GM19328 (cell line): ENCODE results near the gene TBPL1.
"Not testable (repeated sequence)": the region's sequence is repeated elsewhere in the genome, so short reads cannot be mapped to it uniquely, and the experiment has no call there.

Experiments
- ATAC-seq: cut with Tn5 transposase; IDR thresholded peaks from one replicate; pipeline ENCODE4 v1.9.1; 2021; ENCODE audit warnings: mild to moderate bottlenecking, moderate library complexity; ENCODE audit not compliant: unreplicated experiment

Gene TBPL1

DNA sequence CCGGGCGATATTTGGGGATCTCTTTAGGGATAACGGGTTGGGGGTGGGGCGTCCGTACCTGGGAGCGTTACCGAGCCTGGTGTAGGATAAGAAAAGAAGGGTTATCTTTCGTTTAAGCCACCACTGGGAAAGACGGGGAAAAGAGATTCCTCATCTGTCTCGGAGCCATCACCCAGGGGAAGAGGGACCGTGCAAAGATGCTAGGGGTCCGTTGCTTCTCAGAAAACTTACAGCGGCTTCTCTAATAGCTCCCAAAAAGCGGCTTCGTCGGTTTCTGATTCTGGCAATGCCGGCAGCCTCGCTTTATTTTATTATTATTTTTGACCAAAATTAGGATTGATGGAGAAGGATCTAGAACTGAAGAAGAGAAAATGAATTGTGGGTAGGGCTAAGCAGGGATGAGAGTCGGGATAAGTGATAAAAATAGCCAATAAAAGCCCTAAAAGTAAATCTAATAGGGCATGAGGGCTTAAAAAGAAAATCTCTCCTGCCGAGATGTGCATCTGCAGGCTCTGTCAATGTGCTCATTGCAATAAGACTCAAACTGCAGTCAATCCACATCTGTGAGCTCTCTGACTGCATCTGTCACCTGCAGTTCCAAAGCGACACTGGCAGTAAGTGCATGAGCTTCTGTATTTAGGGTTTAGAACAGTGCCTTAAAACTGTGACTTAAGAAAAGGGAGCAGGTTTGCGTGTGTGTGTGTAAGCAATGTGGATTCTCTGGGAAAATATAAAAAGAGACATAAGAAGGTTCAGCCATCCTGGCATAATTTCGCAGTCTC lies 801 bp downstream of the TBPL1 start:
- ATAC-seq = no peak

DNA sequence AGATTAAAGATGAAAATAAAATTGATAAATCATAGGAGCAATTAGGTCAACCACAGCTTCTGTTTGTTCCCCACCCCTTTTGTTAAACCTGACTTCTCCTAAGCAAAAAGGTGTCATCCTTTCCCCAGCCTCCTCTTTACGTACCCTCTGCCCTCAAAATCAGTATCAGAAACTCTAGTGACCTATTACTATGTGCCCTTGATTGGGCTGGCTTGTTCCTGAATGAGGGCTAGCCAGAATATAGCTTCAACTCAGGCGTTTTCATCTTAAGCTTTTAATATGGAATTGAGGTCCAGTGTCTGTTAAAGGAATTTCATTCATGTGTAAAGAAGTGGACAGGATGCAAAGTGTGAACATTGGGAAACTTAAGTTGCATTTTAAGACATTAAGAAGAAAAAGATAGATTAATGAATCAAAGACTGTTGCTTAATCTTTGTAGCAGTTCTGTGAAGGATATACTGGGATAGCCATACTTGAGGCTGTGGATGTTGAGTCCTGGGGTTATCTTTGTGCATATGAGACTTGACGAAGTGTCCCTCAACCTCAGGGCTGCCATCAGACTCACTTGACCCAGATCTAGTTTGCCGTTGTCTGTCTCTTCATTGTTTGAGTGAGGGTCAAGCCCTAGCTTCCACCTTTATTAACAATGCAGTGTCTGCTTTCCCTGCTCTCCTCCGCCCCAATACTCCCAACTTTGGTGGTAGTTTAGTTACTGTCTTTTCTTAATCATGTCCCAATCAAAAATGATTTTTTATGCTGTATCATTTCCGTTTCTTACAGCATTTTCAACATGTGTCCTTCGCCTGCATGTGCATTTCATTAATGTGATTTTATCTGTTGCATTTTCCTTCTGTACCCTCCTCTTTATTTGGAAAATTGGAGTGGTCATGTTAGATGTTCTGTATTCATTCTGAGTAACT lies 1.9 kb downstream of the TBPL1 start:
- no peak for ATAC-seq

GRCh38 chr6:133955582-133956415 lies 2.8 kb downstream of the TBPL1 start:
- ATAC-seq = no peak

- no peak for ATAC-seq
Observed at GRCh38 chr6:133956416-133957049, 3.5 kb downstream of the TBPL1 start.

DNA sequence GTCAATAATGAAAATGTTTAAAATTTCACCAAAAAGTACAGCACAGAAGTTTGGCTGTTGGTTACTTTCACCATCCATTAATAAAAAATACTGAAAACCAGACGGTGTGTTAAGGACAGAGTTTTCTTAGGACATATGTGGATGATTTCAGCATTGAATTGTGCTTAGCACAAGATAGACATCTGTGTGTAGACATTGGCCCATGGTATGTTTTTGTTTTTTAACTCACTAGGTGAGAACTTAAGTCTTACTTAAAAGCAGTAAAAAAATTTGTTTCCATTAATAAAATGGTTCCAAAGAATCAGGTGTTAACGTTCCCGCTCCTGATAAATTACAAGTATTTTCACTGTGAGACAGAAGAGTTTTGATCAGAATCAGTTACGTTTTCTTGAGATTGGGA lies 4.2 kb downstream of the TBPL1 start:
- no peak for ATAC-seq

- ATAC-seq = no peak
Observed at GRCh38 chr6:133957780-133958242, 4.8 kb downstream of the TBPL1 start.

DNA sequence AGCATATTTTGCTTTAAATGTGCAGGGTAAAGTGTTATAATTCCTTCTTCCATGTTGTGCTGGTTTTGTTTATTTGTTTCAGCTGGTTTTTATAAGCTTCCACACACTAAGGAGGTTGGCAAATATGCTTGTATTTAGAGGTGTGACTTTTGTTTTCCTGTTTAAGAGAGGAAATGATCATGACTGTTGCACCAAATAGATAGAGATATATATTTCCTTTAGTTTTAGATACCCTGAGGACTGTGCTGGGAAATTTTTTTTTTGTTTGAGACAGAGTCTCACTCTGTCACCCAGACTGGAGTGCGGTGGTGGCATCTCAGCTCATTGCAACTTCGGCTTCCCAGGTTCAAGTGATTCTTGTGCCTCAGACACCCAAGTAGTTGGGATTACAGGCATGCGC lies 5.8 kb downstream of the TBPL1 start:
- no peak for ATAC-seq

DNA sequence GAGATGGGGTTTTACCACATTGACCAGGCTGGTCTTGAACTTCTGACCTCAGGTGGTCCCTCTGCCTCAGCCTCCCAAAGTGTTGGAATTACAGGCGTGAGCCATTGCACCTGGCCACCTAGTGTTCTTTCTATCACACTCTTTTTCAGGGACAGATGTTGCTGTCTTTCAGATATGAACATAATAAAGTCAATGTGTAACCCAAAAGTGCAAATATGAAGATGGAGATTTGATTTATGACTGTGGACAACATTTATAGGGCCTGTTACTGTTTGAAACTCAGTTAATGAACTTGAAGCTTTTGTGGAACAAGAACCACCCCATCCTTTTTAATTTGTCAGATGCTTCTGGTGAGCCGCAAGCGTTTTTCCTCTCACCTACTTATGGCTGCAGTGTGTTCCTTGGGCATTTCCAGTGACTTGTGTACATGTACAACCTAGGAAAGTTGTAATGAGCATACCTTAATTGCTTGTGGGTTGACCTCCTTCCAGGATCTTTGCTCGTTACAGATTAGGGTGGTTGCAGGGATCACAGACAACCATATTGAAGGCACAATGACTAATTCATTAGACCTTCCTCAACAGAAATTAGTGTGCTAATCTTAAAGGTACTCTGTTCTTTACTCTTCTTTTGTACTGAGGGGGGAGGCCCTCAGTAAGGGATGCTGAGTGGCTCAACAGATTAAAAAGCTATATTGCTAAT lies 6.8 kb downstream of the TBPL1 start:
- no peak for ATAC-seq

- no peak for ATAC-seq
Observed at GRCh38 chr6:133961831-133962230, 8.8 kb downstream of the TBPL1 start.

DNA sequence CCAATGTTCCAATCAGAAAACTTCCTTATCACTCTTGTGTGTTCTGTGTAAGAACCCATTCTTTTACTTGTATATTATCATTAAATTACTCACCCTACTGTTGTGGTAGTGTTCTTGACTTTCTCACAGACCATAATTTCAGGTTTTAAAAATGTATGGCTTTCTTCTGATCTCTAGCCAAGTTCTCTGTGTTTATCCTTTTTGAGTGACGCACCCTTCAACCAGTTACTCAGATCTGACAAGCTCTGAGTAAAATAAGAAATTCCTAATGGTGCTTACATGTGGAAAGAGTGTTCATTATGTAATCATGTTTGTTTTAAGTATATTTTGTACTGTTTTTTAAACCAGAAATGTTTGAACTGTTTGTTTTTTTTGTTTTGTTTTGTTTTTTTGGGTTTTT lies 11.0 kb downstream of the TBPL1 start:
- no peak for ATAC-seq

DNA sequence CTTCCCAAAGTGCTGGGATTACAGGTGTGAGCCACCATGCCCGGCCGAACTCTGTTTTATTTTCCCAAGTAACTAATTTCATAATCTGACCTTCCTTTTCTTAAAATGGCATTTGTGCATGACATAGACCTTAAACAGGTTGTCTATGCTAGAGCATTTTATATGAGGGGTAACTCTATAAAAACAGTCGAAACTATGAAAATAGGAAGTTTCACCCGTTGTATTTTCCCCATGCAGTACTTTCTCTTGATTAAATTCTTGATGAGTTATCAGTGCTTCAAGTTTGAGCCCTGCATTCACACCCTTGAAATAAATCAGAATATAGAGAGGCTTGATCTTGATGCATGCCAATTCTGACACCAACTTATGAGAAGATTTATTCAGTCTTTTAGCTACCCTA lies 11.7 kb downstream of the TBPL1 start:
- no peak for ATAC-seq

GRCh38 chr6:133965817-133966360 lies 12.9 kb downstream of the TBPL1 start:
- no peak for ATAC-seq

- ATAC-seq = peak; percentile 70
Observed at GRCh38 chr6:133966654-133967329, 13.8 kb downstream of the TBPL1 start.

- no peak for ATAC-seq
Observed at GRCh38 chr6:133967347-133967746, 14.3 kb downstream of the TBPL1 start.

DNA sequence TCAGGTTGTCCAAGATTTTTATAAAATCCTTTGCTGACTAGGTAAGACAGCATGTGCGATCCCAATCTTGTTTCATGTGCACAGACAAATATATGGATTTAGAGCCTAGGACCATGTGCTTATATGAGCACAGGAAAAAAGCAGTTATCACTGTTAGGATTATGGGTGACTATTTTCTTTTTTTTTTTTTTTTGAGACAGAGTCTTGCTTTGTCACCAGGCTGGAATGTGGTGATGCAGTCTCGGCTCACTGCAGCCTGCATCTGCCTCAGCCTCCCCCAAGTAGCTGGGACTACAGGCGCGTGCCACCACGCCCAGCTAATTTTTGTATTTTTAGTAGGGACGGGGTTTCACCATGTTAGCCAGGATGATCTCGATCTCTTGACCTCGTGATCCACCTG lies 14.8 kb downstream of the TBPL1 start:
- not testable (repeated sequence) for ATAC-seq

GRCh38 chr6:133969285-133969920 lies 16.4 kb downstream of the TBPL1 start:
- ATAC-seq = no peak

DNA sequence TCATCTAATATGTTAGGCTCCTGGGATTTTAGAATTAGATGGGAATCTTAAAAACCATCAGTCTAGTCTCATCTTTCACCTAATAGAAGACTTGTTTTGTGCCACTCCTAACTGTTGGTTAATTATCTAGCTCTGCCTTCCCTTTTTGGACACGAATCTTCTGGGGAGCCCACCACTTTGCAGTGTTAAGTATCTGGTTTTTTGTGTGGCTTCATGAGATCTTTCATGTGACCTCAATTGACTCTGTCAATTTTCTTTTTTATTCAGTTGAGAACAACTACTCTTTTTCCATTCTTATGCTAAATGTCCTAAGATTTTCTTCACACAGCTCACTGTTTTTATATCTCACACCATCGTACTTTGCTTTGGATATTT lies 16.9 kb downstream of the TBPL1 start:
- no peak for ATAC-seq

DNA sequence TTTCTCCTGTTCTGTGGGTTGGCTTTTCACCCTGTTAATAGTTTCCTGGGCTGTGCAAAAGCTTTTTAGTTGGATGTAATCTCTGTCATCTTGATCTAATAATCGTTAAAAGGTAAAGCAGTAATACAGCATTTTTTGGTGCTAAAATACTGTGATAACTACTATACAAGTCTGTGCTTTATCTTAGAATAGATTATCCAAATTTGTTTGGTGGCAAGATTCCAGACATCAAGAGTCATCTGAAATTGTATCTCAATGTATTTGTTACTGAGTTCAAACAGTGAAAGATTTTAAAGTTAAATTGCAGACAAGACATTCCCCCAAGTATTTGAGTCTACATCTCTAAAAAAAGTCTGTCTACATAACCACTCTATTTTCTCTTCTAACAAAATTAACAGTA lies 18.8 kb downstream of the TBPL1 start:
- ATAC-seq = no peak

GRCh38 chr6:133972388-133972787 lies 19.4 kb downstream of the TBPL1 start:
- no peak for ATAC-seq
